NCI-H1930 (cell line): ENCODE measurements around the gene IFT27.
A peak's percentile ranks its signal among the peaks of the same experiment; 100 is the strongest.
"Not testable (repeated sequence)": the region's sequence is repeated elsewhere in the genome, so short reads cannot be mapped to it uniquely, and the experiment has no call there.

Source experiments
- DNase-seq, 2 experiments: peaks; one replicate each; lab custom pipeline; 2025; lab: John Stamatoyannopoulos, UW

IFT27 gene

DNA sequence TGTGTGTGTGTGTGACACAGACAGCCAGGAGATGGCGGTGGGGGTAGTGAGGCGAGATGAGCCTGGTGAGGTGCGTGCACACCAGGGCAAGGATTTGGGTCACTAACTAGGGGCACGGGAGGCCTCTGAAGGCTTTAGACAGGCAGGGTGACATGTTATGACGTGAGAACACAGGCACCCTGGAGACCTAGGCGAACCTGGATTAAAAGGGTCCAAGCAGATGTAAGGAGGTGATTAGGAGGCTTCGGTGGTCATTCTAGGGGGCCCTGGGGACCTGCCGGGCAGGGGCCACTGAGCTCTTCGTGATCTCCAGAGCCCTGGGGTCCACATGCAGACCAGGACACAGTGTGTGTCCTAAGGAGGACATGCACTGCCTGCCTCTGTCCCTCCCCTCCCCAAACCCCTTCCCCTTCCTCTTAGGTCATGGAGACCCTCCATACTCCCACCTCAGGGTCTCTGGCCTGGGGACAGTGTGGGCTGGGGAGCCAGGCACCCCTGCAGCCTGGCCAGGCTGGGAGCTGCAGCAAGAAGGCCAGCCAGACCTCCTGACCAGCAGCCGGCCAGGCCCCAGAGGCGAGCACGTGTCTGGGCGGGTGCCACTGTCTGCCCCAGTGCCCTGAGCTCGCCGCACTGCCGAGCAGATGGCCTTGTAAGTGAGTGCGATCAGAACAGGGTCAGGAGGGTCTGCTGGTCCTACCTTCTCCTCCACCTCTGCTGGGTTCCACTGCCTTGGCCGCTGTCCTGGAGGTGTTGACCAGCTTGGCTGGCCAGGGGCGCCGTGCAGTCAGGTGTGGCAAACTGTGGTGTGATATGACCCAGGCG lies 32.1 kb downstream of the IFT27 start:
- DNase-seq, result no peak

DNA sequence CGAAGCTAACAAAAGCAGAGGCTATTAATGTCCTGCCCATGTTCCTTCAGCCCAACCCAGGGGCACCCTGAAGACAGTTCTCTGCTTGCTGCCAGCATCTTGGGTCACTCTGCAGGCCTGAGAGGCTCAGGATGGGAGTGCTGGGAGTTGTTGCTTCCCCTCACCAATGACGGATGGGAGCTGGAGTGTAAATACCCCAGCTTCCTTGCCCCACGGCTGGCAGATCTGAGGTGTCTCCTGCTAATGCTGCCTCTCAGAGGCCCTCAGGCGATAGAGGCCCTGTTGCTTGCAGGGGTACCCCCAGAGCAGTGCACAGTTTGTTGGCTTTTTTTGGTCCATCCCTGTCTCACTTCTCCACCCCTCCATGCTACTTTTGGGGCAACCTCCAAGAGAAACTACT lies 32.9 kb downstream of the IFT27 start:
- DNase-seq, result no peak

DNA sequence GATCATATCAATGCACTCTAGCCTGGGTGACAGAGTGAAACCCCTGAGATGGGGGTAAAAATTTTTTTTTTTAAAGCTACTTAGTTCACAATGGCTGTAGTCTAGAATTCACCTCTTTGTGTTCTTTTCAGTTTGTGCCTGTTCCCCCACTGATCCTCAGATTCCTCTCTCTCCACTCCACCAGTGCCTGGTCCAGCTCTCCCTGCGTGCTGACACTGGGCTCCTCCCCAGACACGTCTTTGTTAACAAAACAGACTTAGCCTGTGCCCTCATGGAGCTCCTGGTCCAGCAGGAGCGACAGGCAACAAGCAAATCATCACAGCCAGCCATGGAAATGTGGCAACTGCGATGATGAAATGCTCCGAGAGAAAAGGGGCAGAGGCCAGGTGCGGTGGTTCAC lies 34.0 kb downstream of the IFT27 start:
- no peak for DNase-seq

DNA sequence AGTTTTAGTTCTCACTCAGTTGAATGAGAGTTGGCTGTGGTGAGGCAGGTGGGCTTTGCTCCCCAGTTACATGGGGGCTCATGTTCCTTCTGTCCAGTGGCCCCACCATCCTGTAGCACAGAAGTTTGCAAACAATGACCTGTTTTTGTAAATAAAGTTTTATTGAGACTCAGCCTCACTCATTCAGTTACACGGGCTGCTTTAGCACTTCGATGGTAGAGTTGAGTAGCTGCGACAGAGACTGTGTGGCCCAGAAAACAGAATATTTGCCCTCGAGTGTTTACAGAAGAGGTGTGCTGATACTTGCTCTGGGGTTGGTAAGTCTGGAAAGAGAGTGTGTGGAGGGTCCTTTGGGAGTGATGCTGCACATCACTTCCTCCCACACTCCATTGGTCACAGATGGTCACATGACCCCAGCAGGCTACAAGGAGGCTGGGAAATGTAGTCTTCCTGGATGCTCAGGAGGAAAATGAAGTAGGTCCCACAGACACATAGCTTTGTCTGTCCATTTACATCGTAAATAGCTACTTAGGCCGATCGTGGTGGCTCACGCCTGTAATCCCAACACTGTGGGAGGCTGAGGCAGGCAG lies 34.6 kb downstream of the IFT27 start:
- DNase-seq, result peak; percentile 25 to 52

DNA sequence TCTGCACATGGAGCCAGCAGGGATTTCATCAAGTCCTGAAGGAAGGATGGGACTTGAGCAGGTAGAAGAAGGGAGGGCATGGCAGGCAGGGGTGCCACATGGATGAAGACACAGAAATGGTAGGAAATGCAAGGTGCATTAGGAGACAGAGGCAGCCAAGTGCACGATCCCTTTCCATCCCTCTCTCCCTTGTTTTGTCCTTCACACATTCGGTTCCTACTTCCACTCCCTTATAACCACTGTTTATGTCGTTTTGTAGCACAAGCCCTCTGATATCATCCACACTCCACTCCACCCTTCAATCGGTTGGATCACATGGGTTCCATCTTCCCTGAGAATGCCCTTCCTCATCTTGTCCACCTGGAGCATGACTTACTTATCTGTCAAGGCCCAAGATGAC lies 35.2 kb downstream of the IFT27 start:
- DNase-seq, result no peak

DNA sequence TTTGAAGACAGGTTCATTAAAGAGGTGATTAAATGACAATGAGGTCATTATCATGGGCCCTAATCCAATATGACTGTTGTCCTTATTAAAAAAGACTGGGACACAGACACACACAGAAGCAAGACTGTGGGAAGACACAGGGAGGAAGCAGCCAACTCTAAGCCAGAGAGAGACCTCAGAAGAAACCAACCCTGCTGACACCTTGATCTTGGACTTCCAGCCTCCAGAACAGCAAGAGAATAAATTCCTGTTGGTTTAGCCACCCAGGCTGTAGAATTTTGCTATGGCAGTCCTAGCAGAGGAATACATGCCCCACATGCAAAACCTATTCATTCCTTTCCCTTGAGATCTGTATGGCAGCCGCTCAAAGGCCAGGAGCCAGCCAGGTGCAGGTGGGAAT lies 36.7 kb downstream of the IFT27 start:
- DNase-seq, result no peak

DNA sequence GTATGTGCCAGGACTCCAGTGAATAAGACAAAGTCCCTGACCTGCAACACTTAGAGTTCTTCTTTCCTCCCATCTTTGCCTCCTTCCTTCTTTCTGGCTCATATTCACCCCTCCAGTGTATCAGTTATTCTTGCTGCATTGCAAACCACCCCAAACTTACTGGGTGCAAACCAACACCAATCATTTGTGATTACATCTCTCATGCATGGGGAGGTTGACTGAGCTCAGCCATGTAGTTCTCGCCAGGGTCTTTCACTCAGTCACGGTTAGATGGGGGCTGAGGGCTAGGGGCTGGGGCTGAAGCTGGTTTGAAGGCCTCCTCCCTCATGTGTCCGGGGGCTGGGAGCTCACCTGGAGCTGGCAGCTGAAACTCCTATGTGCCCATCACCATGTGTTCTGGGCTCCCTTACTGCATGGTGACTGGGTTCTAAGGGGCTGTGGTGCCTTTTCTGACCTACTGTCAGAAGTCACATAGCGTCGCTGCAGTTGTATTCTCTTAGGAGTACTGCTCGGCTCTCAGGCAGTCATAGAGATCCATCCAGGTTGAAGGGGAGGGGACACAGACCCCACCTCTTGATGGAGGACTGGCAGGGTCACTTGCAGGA lies 37.4 kb downstream of the IFT27 start:
- DNase-seq, result no peak

DNA sequence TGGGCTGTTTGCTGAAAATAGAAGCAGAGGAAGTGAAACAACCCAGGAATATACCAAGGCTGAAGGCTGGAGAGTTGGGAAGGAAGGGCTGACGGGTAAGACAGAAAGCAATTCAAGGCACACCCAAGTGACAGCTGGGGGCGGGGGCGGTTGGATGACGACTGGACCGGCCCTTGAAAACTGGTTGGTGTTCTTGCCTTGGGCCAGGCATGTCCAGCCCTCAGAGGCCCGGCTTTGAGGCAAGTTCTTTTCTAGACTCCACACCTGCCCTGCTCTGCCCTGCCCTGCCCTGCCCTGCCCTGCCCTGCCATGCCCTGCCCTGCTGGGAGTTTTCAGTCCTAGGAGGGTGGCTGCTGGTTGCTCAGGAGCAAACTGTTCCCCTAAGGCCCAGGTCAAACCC lies 38.1 kb downstream of the IFT27 start:
- no peak for DNase-seq

DNA sequence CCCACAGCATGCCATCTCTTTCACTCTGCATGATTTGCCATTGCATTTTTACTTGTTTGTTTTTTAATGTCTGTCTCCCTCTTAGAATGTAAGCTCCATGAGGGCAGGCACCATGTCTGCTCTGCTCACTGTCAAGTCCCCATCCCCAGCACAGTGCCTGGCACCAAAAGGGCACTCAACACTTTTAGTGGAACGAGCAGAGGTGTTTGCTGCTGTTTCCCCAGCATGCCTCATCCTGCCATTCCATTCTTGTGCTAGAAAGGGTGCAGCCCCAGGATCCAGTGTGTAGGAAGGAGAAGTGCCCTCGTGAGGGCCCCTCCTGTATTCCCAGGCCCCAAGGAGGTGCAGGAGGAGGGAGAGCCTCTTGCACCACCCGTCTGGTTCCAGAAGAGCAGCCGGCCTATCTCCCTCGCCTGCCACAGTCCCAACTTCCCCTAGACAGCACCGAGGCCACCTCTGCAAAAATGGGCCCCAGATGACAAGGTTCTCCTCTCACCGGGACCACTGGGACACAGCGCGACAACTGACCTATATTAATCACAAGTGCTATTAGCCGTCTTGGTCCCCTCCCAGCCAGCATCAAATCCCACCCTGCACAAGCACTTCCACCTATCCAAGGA lies 39.1 kb downstream of the IFT27 start:
- DNase-seq, result no peak

DNA sequence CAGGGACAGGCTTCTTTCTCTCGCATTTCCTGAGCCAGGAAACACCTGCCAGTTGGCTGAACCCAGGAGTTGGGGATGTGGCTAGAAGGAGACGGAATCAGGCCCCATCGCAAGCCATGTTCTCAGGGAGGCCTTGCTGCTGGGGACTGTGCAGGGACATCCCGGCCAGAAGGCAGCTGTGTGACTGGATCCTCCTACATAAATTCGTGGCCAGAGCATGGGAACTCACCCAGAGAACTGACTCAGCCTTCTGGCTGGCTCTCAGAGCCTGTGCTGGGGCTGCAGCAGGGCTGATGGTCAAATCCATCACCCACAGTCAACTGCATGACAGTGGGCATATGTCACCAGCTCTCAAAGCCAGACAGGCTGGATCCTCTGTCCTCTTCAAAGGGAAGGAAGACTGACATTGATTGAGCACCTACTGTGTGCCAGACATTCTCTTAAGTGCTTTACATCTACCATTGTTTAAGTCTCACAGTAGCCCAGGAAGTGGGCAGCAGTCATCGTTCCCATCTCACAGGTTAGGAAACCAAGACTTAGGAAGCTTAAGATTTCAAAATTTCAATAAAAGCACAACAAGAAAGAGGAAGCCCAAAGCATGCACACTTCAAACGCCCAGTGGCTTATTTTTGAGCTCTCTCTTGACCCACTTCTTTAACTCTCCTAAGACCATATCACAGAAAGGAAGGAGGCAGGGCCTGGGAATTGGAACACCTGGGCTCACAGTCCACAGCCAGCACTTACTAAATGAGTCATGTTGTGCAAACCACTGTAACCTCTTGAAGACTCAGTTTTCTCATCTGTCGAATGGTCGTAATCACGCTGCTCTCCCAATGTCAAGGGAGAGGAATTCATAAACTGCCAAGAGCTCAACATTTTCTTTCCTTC lies 41.5 kb downstream of the IFT27 start:
- DNase-seq, result no peak

DNA sequence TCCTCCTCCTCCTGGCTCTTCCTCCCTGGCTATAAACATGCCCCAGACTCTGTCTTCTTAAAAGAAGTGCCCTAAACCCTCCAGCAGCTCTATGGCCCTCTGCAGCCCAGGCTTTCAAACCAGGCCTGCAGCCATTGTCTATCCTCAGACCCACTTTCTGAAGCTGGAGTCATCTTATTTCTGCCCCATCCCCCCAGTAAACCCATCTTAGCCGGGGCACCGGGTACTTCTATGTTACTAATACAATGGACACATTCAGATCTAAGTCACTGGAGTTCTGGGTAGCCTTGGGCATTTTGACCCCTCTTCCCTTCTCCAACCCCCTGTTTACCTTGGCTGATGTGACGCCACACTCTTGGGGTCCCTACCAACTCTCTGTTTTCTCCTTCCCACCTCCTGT lies 42.6 kb downstream of the IFT27 start:
- DNase-seq, result no peak

DNA sequence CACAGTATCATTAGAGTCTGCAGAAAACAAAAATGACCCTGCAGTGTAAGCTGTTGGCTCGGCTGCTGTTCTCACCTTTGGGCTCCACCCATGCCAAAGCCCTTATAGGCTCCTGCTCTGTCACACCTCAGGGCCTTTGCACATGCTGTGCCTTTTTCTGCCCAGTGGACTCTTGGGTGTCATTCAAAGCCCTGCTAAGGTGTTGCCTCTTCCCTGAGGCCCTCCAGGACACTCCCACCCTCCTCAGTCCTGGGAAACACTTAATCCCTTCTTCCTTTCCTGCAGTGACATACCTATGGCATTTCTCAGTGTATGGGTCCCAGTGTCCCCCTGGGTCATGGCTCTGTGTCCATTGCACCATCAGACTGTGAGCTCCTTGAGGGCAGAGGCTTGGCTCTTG lies 43.3 kb downstream of the IFT27 start:
- no peak for DNase-seq

DNA sequence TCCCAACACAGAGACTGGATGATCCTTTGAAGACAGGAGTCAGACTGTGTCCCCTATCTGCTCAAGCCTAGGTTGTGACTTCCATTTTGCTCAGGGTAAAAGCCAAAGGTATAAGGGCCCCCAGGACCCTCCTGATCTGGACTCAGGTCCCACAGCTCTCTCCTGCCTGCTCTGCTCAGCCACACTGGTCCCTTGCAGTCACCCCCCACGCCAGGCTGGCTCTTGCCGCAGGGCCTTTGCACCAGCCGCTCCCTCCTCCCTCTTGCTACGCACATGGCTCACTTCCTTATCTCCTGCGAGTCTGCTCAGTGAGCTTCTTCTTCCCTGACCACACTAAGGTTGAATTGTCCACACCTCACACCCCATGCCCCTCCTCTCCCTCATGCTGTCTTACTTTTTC lies 44.0 kb downstream of the IFT27 start:
- DNase-seq, result no peak

DNA sequence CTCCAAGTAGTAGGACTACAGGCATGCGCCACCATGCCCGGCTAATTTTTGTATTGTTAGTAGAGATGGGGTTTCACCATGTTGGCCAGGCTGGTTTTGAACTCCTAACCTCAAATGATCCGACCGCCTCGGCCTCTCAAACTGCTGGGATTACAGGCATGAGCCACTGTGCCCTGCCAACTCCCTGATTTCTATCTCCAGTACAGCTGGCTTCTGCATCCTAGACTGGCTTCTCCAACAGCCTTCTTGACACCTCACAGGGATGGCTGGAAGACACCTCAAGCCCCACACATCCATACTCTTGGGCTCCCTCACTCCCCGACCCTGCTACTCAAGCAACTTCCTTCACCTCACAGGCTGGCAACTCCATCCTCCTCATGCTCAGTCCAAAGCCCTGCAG lies 44.6 kb downstream of the IFT27 start:
- not testable (repeated sequence) for DNase-seq

DNA sequence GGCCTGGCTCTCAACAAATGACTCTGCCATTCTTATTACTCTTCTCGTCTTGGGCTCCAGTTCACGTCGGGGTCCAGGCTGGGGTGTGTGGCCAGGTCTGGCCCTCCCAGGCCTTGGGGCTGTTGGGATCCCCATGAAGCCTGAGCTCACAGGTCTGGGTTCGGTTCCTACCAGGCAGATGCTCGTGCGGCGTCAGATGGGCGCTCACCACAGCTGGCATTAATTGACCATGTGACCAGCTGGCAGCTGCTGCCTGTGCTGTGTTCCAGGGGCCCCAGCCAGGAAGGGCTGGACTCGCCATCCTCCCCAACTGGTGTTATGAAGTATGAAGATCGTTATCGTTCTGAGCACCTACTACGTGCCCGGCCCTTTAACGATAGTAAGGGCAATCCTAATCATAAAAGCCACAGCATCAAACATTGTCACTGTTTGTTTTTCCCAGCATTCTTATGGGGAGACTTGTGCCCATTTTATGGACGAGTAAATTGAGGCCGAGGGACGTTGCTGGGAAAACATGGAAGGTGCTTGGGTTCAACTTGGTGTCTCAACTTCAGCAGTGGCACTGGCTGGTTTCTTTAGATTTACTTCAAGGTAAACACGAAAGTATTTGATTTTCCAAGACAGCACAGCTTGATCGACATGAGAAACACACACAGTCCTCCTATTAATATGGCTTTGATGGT lies 45.6 kb downstream of the IFT27 start:
- DNase-seq, result no peak

DNA sequence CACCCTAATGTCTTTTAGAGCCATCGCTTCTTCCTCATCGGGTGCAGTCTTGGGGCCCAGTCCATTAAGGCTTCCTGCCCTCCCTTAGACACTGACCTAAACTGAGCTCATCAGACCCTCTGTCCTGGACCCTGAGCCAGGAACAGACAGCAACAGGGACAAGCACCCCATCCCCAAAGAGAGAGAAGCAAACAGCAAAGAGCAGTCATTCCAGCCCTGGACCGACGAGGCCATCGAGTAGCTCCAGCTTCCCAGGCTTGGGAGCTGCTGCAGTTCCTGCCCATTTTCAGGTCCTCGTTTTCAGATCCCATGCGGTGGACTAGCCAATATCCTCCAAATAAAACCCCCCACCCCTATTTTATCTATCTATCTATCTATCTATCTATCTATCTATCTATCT lies 46.6 kb downstream of the IFT27 start:
- DNase-seq, result no peak

DNA sequence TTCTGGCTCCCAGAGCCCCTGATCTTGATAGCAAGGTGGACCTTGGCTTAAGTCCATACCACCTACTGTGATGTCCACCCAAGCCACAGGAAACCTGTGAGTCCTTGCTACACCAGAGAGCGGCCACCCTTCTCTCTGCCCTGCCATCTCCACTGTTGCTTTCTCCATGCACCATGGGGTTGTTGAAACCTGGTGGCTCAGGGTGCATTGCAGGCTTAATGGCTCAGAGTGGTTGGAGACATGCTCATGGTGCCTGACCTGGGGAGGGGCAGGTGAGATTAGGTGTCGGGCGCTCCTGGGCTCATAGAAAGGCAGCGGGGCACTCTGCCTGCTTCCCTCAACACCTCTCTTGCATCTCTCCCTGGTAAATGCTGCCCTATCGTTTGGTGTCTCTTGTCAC lies 47.4 kb downstream of the IFT27 start:
- no peak for DNase-seq

DNA sequence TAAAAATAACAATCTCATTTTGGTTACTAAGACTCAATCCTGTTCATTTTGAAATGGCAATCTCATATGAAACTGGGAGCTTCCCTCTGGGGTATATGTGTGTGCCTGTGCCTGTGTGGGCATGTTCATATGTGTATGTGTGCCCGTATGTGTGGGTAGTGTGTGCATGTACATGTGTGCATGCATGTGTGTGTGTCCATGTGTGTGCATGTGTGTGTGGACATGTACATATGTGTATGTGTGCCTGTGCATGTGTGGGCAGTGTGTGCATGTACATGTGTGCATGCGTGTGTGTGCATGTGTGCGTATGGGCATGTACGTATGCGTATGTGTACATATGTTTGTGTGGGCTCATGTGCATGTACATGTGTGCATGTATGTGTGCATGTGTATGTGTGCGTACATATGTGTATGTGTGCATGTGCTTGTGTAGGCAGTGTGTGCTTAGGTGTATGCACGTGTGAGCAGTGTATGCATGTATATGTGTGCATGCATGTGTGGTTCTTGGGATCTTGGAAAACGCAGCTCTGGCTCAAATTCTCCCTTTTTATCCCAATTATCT lies 47.9 kb downstream of the IFT27 start:
- no peak for DNase-seq

DNA sequence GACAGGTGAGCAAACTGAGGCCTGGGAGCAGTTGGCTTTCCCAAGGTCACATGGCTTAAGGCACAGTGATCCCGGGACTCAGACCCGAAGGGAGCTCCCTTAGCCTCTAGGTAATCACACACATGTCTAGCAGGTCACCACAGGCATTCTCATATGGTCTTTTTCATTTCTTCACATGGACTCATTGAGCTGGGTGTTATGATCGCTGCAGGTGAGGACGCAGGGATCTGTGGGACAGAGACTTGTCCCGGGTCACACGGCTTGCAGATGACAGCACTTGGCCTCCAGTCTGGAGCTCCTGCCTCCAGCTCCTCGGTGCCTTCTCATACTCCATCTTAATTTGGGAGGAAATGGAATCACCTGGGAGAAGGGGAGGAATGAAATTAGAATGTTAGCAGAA lies 48.8 kb downstream of the IFT27 start:
- no peak for DNase-seq

DNA sequence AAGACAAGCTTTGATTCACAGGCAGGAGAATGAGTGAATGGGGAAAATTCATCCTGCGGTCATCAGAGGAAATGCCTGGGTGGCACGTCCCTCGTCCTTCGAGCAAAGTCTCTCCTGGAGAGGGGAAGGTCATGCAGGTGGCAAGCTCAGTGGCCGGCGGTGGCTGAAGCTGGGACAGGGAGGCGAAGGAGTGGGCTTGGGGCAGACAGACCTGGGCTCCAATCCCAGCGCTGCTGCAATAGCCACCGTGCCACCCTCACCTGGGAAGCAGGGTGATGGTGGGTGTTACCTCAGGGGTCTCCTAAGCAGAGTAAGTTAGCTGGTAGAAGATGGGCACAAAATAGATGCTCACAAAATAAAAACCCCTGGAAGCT lies 49.9 kb downstream of the IFT27 start:
- no peak for DNase-seq

DNA sequence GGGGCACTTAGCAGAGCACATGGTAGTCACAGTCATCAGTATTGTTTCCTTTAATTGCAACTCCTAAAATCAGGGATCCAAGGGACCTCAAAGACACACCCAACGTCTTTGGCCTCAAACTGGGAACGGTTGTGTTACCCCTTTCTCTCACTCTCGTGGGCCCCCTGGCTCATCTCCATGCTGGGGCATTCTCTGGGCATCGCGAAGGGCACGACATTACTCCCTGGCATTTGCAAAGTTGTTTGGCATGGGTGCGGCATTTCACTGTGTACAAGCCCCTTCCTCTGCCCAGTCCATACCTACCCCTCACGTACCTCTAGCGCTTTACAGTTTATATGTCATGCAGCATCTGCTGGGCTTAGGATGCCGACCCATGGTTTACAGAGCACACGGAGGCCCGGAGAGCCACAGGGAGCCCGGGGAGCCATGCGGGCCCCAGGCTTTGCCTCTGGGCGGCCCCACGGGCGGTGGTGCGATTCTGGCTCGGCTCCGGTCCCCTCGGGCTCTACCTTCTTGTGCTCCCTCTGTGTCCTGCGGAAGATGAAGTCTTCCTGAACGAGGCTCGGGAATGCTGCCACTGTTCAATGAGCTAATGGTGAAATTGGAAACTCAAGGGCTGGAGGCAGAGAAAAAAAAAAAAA lies 50.4 kb downstream of the IFT27 start:
- no peak for DNase-seq
